OCI-M2 (cell line): ENCODE results near the gene EBF3.

Experiments
- DNase-seq: peaks from one replicate; lab custom pipeline; 2025; ENCODE audit not compliant: unreplicated experiment; lab: John Stamatoyannopoulos, UW

The EBF3 gene

GRCh38 chr10:129877773-129878371 is 86.2 kb downstream of the EBF3 start:
- no peak for DNase-seq

GRCh38 chr10:129876838-129877237 is 87.2 kb downstream of the EBF3 start:
- DNase-seq = no peak

- no peak for DNase-seq
Observed at GRCh38 chr10:129875993-129876726, 87.9 kb downstream of the EBF3 start.

GRCh38 chr10:129873351-129873750 is 90.7 kb downstream of the EBF3 start:
- no peak for DNase-seq

- no peak for DNase-seq
Observed at GRCh38 chr10:129871966-129872365, 92.1 kb downstream of the EBF3 start.

GRCh38 chr10:129870961-129871621 is 93.0 kb downstream of the EBF3 start:
- no peak for DNase-seq

GRCh38 chr10:129870474-129870757 is 93.7 kb downstream of the EBF3 start:
- no peak for DNase-seq

GRCh38 chr10:129869596-129870473 is 94.2 kb downstream of the EBF3 start:
- no peak for DNase-seq

GRCh38 chr10:129868449-129869035 is 95.5 kb downstream of the EBF3 start:
- DNase-seq = no peak

- no peak for DNase-seq
Observed at GRCh38 chr10:129867631-129868179, 96.4 kb downstream of the EBF3 start.

GRCh38 chr10:129866894-129867293 is 97.2 kb downstream of the EBF3 start:
- DNase-seq = no peak

- no peak for DNase-seq
Observed at GRCh38 chr10:129865960-129866359, 98.1 kb downstream of the EBF3 start.

- no peak for DNase-seq
Observed at GRCh38 chr10:129865413-129865812, 98.7 kb downstream of the EBF3 start.

GRCh38 chr10:129864601-129865126 is 99.4 kb downstream of the EBF3 start:
- no peak for DNase-seq

GRCh38 chr10:129864082-129864481 is 100.0 kb downstream of the EBF3 start:
- DNase-seq = no peak

GRCh38 chr10:129863201-129863663 is 100.8 kb downstream of the EBF3 start:
- no peak for DNase-seq

- DNase-seq = no peak
Observed at GRCh38 chr10:129861776-129862531, 102.1 kb downstream of the EBF3 start.

- DNase-seq = no peak
Observed at GRCh38 chr10:129860396-129860795, 103.7 kb downstream of the EBF3 start.

GRCh38 chr10:129859536-129859935 is 104.5 kb downstream of the EBF3 start:
- no peak for DNase-seq
